ENCODE measurements around the gene VWA3A. TPM values are rescaled to one million over a fixed set of nuclear protein-coding genes. Genes with fewer than 3 reads are reported as not detected.
"Not testable (repeated sequence)": the region's sequence is repeated elsewhere in the genome, so short reads cannot be mapped to it uniquely, and the experiment has no call there.

The VWA3A gene
- polyA plus RNA-seq (2011; rRNA removed) (0.17 TPM in 1 of 2 replicates, not detected in the other), polyA plus RNA-seq (2017; fragmentation: RNase III; extraction: RNeasy Plus Mini Kit Qiagen cat#74134 plus additional on column Dnase treatment) (0.03 to 0.07 TPM in 2 of 3 replicates, not detected in the other), polyA minus RNA-seq (2011; rRNA and poly(A)+ RNA removed) (0.41 TPM in 1 of 2 replicates, not detected in the other)
- polyA plus RNA-seq (2012; cell fraction: cytosol; rRNA removed): 0.04 TPM in 1 of 2 replicates, not detected in the other
- 0.04 and 0.14 TPM in 2 replicates for polyA plus RNA-seq (2012; cell fraction: nucleus; rRNA removed)

DNA sequence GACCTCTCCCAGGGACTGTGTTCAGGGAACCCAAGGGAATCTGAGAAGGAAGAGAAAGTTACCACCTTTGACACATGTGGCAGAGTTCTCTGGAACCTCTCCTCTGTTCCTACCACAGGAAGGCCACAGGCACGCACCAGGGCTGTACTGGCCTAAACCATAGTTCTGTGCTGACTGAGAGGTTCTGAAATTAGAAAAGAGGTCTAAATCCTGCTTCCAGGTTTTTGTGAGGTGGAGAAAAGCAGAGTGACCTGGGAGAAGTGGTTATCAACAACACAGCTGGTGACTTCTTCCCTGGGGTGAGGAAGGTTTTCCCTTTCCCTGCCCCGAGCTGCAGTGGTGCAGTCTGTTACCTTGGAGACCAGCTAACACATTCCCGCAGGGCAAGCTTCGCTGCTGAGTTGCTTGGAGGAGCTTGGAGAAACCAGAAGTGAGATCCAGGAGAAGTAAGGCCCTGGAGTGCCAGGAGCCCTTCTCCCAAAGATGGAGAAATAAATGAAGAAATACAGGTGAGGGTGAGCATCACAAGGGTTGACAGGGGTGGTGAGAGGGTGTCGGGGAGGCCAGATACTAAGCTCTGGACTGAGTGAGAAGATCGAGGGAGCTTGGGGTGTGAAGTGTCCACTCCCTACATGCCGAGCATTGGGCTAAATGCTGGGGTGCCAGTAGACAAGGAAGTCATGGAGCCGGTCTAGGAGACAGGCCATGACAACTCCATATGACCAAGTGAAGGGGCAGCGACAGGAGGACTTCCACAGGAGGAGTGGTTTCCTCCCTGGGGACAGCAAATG is at the start of gene VWA3A:
VWA3A (plus strand) TSS at position 399 of the 791 bp plus-strand sequence; CDS start at position 496, 97 bp downstream.
- 76% methylated on average over 9 of the region's 9 CpGs for WGBS (ENCODE audit: missing lambda C conversion rate)
- H3K4me2 ChIP-seq: no peak within 1 kb of the TSS
- H3K27ac ChIP-seq: no peak within 1 kb of the TSS

GRCh38 chr16:22043882-22044281 is 48.5 kb upstream of the VWA3A start:
- FAIRE-seq; ATAC-seq; H3K4me1 ChIP-seq; DNase-seq (ENCODE audit: low read depth in 1 of 2, low spot score in 1 of 2); H3K4me2 ChIP-seq; POLR2A ChIA-PET; H3K27ac ChIP-seq; H3K4me3 ChIP-seq; H3K9me3 ChIP-seq: not testable (repeated sequence)
- WGBS (ENCODE audit: missing lambda C conversion rate): 79% methylated on average over 3 of the region's 3 CpGs
- CTCF ChIA-PET: interaction anchor here (1.0 kb wide), 1 partner anchor 34 kb away, joined by 3 read pairs; no protein-coding TSS in a partner anchor

More for the DNA sequence above, at the start of gene VWA3A:
- H3K9me3 ChIP-seq: no peaks in the 10 kb centered on the region
- ATAC-seq (peak in 1 of 2 experiments; percentile 29; a peak in 3 of 6 replicates), FAIRE-seq (no peak), DNase-seq (ENCODE audit: low read depth in 1 of 2, low spot score in 1 of 2) (no peak)
- TF ChIP-seq, protein P1, sequence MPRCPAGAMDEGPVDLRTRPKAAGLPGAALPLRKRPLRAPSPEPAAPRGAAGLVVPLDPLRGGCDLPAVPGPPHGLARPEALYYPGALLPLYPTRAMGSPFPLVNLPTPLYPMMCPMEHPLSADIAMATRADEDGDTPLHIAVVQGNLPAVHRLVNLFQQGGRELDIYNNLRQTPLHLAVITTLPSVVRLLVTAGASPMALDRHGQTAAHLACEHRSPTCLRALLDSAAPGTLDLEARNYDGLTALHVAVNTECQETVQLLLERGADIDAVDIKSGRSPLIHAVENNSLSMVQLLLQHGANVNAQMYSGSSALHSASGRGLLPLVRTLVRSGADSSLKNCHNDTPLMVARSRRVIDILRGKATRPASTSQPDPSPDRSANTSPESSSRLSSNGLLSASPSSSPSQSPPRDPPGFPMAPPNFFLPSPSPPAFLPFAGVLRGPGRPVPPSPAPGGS (IDR thresholded peaks at IDR 0.05): no peak
- H3K4me1 ChIP-seq: no peaks in the 10 kb centered on the region
- H3K4me3 ChIP-seq: no peak within 1 kb of the TSS
- CTCF ChIA-PET: interaction anchor here (0.6 to 3.3 kb wide), 6 partner anchors 10 to 290 kb away, joined by 3 to 21 read pairs (median 4); no protein-coding TSS in a partner anchor
- POLR2A ChIA-PET: no interaction called here

DNA sequence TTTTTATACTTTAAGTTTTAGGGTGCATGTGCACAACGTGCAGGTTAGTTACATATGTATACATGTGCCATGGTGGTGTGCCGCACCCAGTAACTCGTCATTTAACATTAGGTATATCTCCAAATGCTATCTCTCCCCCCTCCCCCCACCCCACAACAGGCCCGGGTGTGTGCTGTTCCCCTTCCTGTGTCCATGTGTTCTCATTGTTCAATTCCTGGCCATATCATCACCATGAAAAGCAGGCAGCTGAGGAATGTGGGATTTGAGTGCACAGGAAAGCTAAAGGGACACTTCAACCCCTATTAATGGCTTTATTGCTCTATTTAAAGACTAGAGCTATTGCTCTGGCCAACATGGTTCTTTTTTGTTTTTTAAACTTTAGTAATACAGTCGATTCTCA is 46.5 kb upstream of the VWA3A start:
- H3K4me3 ChIP-seq; POLR2A ChIA-PET; DNase-seq (ENCODE audit: low read depth in 1 of 2, low spot score in 1 of 2); H3K4me2 ChIP-seq; ATAC-seq; CTCF ChIA-PET; H3K4me1 ChIP-seq; H3K9me3 ChIP-seq; H3K27ac ChIP-seq; FAIRE-seq: not testable (repeated sequence)
- WGBS (ENCODE audit: missing lambda C conversion rate): 43% methylated on average over 5 of the region's 5 CpGs

DNA sequence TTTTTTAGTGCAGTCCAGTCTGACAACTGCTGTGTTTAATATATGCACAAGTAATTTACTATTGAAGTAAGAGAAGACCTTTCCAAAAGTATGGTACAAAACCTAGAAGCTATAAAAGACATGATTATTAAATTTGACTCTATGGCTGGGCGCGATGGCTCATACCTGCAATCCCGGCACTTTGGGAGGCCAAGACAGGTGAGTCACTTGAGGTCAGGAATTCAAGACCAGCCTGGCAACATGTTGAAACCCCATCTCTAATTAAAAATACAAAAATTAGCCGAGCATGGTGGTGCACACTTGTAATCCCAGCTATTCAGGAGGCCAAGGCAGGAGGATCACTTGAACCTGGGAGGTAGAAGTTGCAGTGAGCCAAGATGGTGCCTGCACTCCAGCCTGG is 41.4 kb upstream of the VWA3A start:
- no peak overlapping the region for H3K4me3 ChIP-seq
- POLR2A ChIA-PET: no interaction called here
- H3K9me3 ChIP-seq: no peaks in the 10 kb centered on the region
- FAIRE-seq (no peak), ATAC-seq (no peak), DNase-seq (ENCODE audit: low read depth in 1 of 2, low spot score in 1 of 2) (no peak)
- no peak overlapping the region for H3K27ac ChIP-seq
- H3K4me1 ChIP-seq: no peaks in the 10 kb centered on the region
- CTCF ChIA-PET: interaction anchor here (0.8 to 1.2 kb wide), 4 partner anchors 26 to 56 kb away, joined by 3 to 6 read pairs (median 4); partner anchors contain the start of gene MOSMO
- 89% methylated on average over 4 of the region's 4 CpGs for WGBS (ENCODE audit: missing lambda C conversion rate)
- TF ChIP-seq CEBPB (IDR thresholded peaks at IDR 0.05): no peak
- TF ChIP-seq EHMT2 (IDR thresholded peaks at IDR 0.05; ENCODE audit: low read depth): no peak
- no peak for TF ChIP-seq HOXB13 (CRISPR knock-in tag; IDR thresholded peaks at IDR 0.05; ENCODE audit: low read depth)
- no peak for TF ChIP-seq SREBF2 (IDR thresholded peaks at IDR 0.05)
- TF ChIP-seq ZSCAN20 (CRISPR knock-in tag; IDR thresholded peaks at IDR 0.05): no peak
- no peak for TF ChIP-seq NFE2L2 (conservative IDR thresholded peaks at IDR 0.05; ENCODE audit: low read length)
- no peak for TF ChIP-seq KDM5A (IDR thresholded peaks at IDR 0.05)
- no peak for TF ChIP-seq ZC3H11A (IDR thresholded peaks at IDR 0.05)
- TF ChIP-seq, protein P2, sequence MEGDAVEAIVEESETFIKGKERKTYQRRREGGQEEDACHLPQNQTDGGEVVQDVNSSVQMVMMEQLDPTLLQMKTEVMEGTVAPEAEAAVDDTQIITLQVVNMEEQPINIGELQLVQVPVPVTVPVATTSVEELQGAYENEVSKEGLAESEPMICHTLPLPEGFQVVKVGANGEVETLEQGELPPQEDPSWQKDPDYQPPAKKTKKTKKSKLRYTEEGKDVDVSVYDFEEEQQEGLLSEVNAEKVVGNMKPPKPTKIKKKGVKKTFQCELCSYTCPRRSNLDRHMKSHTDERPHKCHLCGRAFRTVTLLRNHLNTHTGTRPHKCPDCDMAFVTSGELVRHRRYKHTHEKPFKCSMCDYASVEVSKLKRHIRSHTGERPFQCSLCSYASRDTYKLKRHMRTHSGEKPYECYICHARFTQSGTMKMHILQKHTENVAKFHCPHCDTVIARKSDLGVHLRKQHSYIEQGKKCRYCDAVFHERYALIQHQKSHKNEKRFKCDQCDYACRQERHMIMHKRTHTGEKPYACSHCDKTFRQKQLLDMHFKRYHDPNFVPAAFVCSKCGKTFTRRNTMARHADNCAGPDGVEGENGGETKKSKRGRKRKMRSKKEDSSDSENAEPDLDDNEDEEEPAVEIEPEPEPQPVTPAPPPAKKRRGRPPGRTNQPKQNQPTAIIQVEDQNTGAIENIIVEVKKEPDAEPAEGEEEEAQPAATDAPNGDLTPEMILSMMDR (IDR thresholded peaks at IDR 0.05): no peak
- no peak for TF ChIP-seq TFCP2L1 (CRISPR knock-in tag; IDR thresholded peaks at IDR 0.05)
- TF ChIP-seq PBX3 (IDR thresholded peaks at IDR 0.05): no peak
- H3K4me2 ChIP-seq: no peak overlapping the region

Data from A549 (cell line).